NCI-H345 (cell line): ENCODE data around the gene PRPF31.

Experiments used
- DNase-seq: peaks from one replicate; lab custom pipeline; 2025; lab: John Stamatoyannopoulos, UW

Gene PRPF31

GRCh38 chr19:54141356-54141755 lies 25.8 kb downstream of the PRPF31 start:
- DNase-seq, result no peak

- DNase-seq, result no peak
Observed at GRCh38 chr19:54142166-54142780, 26.7 kb downstream of the PRPF31 start.

DNA sequence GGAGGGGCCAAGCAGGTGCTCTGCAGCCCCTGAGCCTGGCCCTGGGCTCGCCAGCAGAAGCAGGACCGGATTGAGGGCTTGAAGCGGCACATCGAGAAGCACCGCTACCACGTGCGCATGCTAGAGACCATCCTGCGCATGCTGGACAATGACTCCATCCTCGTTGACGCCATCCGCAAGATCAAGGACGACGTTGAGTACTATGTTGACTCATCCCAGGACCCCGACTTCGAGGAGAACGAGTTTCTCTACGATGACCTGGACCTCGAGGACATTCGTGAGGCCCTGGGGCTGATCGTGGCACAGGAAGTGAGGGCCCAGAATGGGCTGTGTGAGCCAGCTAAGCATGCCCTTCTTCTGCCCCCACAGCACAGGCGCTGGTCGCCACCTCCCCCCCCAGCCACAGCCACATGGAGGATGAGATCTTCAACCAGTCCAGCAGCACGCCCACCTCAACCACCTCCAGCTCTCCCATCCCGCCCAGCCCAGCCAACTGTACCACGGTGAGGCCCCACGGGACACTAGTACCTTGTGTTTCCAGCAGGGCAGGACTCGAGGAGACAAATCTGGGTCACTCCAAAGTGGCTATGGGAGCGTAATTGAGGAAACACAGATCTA lies 30.1 kb downstream of the PRPF31 start:
- no peak for DNase-seq

GRCh38 chr19:54147676-54148075 lies 32.1 kb downstream of the PRPF31 start:
- no peak for DNase-seq

DNA sequence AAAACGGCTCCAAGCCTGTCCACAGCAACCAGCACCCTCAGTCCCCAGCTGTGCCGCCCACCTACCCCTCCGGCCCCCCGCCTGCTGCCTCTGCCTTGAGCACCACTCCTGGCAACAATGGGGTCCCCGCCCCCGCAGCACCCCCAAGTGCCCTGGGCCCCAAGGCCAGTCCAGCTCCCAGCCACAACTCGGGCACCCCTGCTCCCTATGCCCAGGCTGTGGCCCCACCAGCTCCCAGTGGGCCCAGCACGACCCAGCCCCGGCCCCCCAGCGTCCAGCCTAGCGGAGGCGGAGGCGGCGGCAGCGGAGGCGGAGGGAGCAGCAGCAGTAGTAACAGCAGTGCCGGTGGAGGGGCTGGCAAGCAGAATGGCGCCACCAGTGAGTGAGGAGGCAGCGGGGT lies 32.6 kb downstream of the PRPF31 start:
- DNase-seq, result no peak

DNA sequence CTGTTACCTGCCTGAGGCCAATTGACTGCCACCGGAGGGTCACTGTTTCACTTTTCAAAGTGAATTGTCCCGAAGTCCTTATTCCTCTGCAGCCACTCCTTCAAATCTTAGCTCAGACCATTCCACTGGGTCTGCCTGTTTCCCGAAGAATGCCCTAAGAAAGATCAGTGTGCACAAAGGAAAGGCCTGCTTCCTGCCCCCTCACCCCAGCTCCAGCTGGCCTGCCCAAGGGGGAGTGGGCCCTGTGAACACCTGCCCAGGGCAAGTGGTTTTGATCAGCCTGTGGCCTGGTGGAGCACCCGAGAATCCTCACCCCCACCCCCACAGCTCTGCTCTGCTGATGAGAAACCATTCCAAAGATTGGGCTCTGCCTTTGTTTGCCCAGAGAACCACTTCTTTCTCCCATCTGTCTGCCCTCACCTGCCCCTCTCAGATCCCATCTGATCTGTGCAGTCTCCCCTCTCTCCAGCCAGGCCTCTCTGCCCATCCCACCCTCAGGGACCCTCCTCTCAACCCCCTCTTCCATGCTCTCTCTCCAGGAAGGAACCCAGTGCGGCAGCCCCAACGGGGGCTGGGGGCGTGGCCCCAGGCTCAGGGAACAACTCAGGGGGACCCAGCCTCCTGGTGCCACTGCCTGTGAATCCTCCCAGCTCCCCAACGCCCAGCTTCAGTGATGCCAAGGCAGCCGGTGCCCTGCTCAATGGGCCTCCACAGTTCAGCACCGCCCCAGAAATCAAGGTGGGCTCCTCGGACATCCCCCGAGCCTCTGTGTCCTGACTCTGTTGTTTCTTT lies 33.7 kb downstream of the PRPF31 start:
- no peak for DNase-seq

DNA sequence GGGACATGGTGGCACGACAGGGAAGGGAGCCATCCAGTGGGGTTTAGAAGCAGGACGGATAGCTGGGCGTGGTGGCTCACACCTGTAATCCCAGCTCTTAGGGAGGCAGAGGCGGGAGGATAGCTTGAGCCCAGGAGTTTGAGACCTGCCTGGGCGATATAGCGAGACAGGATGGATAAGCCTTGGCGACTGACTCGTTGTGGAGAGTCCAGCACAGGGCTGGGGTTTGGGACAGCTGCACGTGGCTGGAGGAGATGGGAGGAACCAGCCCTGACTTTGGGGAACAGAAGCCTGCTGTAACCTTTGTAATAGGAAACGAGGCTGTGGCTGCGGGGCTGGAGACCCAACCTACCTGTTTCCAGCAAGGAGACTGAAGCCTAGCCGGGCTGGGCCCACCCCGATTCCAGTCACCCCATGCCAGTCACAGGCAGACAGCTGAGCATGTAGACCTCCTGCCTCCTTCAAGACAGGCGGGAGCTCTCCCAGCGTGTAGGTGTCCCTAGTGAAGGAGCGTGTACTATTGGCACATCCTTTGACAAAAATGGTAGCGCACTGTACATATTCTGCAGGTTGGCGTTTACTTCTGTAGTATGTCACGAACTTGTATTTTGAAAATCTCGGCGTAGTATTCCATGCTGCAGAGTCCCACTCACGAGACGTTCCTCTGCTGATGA lies 35.9 kb downstream of the PRPF31 start:
- no peak for DNase-seq

DNA sequence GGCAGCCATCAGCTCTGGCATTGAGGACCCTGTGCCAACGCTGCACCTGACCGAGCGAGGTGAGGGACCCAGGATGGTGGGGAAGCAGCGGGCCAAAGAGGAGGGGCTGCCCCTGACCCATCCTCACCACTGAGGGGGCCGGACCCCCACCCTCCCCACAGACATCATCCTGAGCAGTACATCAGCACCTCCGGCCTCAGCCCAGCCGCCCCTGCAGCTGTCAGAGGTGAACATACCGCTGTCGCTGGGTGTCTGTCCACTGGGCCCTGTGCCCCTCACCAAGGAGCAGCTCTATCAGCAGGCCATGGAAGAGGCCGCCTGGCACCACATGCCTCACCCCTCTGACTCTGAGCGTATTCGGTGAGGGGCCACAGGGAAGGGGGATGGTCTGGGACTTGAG lies 36.7 kb downstream of the PRPF31 start:
- no peak for DNase-seq

DNA sequence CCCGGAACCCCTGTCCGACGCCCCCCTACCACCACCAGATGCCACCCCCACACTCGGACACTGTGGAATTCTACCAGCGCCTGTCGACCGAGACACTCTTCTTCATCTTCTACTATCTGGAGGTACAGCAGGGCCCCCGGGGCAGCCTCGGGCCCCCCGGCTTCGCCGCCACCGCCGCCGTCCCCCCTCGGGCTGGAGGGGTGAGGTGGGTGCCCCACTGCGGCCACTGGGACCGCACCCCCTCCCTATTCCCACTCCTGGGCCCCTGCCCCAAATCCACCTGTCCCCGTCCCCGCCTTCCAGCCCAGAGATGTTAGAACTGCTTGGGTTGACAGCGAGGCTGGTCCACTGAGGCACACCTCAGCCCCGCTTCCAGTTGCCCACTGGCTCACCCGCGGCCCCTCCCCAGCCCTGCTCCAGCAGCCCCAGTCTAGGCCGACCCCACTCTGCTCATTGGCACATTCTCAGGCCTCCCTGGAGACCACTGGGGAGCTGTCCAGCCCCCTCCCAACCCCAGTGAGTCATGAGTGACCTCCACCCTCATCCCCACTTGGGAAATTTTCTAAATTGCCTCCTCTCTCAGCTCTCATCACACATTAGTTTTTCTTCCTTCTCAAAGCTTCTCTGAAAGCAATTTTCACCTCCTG lies 37.4 kb downstream of the PRPF31 start:
- DNase-seq, result no peak

DNA sequence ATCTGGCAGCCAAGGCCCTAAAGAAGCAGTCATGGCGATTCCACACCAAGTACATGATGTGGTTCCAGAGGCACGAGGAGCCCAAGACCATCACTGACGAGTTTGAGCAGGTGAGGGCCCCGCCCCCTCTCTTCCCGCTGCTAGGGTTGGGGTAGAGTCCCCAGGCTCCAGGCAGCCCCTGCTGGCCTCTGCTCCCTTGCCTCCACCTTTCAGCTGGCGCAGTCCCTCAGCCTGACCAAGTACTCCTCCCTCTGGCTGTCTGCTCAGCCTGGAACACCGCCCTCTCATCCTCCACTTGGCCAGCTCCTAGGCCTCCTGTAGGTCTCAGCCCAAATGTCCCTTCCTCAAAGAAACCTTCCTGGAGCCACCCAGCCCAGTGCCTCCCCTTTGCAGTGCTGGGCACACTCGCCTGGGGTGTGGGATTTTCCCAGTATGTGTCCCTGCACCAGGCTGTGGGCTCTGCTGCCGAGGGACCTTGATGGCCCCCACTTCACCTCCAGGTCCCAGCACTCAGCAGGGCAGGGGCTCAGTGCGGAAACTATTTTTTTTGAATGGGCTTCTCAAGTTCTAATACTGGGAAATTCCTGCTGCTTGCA lies 38.3 kb downstream of the PRPF31 start:
- DNase-seq, result no peak

GRCh38 chr19:54154603-54155345 lies 39.2 kb downstream of the PRPF31 start:
- DNase-seq, result no peak

DNA sequence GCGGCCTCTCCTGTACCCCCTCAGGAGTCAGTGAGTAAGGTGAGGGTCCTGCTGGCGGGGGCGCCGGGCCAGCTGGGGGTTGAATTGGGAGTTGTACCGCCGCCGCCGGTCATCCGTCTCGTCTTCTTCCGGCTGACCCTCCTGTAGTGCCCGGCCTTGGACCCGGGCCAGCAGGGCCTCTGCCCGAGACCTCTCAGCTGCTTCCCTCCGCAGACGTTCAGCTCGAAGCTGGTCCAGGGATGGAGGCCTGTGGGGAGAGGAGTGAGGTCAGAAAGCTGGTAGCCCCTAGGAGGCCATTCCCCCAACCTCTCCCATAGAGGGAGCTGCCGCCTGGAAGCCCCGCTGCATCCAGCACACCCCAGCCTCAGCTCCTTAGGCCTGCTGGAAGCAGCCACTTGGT lies 40.1 kb downstream of the PRPF31 start:
- no peak for DNase-seq

- DNase-seq, result no peak
Observed at GRCh38 chr19:54156490-54156889, 40.9 kb downstream of the PRPF31 start.

GRCh38 chr19:54156953-54157352 lies 41.4 kb downstream of the PRPF31 start:
- DNase-seq, result no peak

- DNase-seq, result no peak
Observed at GRCh38 chr19:54158812-54159351, 43.3 kb downstream of the PRPF31 start.

GRCh38 chr19:54159352-54160181 lies 44.0 kb downstream of the PRPF31 start, which contains the start of gene LENG1:
Gene LENG1 (minus strand): TSS chr19:54159721. CDS start chr19:54159695, 26 bp downstream.
- peak; percentile 99 for DNase-seq

DNA sequence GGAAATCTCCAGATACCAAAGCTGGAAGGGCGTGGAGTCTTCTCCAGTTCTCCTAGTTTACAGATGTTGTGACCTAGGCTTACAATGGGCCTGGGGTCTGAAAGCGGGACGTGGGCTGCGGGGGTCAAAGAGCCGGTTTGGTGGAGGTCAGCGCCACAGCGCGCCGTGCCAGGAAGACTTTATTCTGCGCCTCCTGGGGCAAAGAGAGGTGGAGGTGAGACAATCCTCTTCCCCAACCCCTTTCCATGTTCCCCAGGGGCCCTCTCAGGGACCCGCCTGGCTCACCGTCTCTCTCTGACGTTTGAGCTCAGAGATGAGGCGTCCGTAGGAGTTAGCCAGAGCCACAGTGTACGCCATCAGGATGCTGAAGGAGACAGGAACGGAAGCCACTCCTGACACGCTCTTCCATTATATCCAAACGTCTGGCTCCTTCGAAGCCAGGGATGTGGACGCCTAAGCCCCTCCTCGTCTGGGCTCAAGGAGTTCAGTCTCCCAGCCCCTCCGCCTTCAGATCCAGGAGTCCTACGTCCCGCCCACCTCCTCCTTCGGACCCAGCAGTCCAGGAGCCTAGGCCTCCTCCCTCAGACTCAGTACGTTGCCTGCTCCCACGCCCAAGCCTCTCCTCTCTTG lies 44.7 kb downstream of the PRPF31 start:
- DNase-seq, result peak; percentile 38

GRCh38 chr19:54160854-54161253 lies 45.3 kb downstream of the PRPF31 start:
- no peak for DNase-seq

- DNase-seq, result peak; percentile 71
Observed at GRCh38 chr19:54162241-54162805, 46.8 kb downstream of the PRPF31 start.
